H1 (cell line): Measurements from ENCODE around the gene SRD5A3. TPM values are rescaled to one million over a fixed set of nuclear protein-coding genes. Genes with fewer than 3 reads are reported as not detected.

Experiments used
- ATF2 ChIP-seq: IDR thresholded peaks from 2 replicates; pipeline ENCODE4 v1.6.1; 2012; ENCODE audit warnings: low read length, inconsistent platforms
- BACH1 ChIP-seq: IDR thresholded peaks from 2 replicates; pipeline ENCODE4 v1.6.1; 2012; ENCODE audit warnings: low read length, improper control_type of control experiment
- BCL11A ChIP-seq, 2 experiments: IDR thresholded peaks; one replicate each; pipeline ENCODE4 v1.6.1; 2011; ENCODE audit warnings: low read depth in 2 of 2, low read length in 2 of 2, mild to moderate bottlenecking in 2 of 2
- CREB1 ChIP-seq: IDR thresholded peaks from 2 replicates; pipeline ENCODE4 v1.6.1; 2012; ENCODE audit warnings: inconsistent platforms
- GTF2F1 ChIP-seq: IDR thresholded peaks from 2 replicates; pipeline ENCODE4 v1.6.1; 2012; ENCODE audit warnings: low read depth, low read length, improper control_type of control experiment, borderline replicate concordance
- KDM5A ChIP-seq: fragments of 200-600 bp; IDR thresholded peaks from 2 replicates; pipeline ENCODE4 v1.7.1; 2012; ENCODE audit warnings: mild to moderate bottlenecking, low read length, inconsistent platforms, mixed read lengths
- MAFK ChIP-seq: IDR thresholded peaks from 2 replicates; pipeline ENCODE4 v1.6.1; 2012; ENCODE audit warnings: low read depth, mild to moderate bottlenecking, improper control_type of control experiment, low read length
- SIRT6 ChIP-seq: IDR thresholded peaks from one replicate; pipeline ENCODE4 v1.7.1; 2012; ENCODE audit warnings: low read length, inconsistent platforms
- SRF ChIP-seq: IDR thresholded peaks from 2 replicates; pipeline ENCODE4 v1.6.1; 2011; ENCODE audit warnings: mild to moderate bottlenecking, low read depth, low read length, moderate library complexity
- TAF1 ChIP-seq: IDR thresholded peaks from 2 replicates; pipeline ENCODE4 v1.6.1; 2011; ENCODE audit warnings: mild to moderate bottlenecking, low read depth, low read length
- polyA plus RNA-seq, 7 experiments: library from polyadenylated mRNA; depleted of rRNA in 3 of 7; stranded (reverse) in 5 of 7; unstranded in 2 of 7; fragments of >200 nt in 5 of 7; fragments of 200-250 nt in 2 of 7; gene quantifications; 1 replicate in 5 of 7; 2 replicates in 1 of 7; 4 replicates in 1 of 7; pipeline versions ENCODE4 v1.2.1 to v1.2.3, GENCODE V29; 2011 to 2013; ENCODE audit warnings: missing spikeins in 2 of 7, mixed read lengths in 2 of 7
- total RNA-seq: library from RNA; stranded (reverse); fragmentation: NEBNext Ultra II Directional; extraction: Animal tissue kit (Norgen Biotek cat#: 25700); gene quantifications from 2 replicates; pipeline ENCODE4 v1.2.1, GENCODE V29; 2021

The SRD5A3 gene
- total and polyA plus RNA-seq, 2 of the 8 experiments (the other 6 are each of a cell fraction or from before 2014, with no cell fraction given) = 19.6 to 34.6 TPM

- TF ChIP-seq KDM5A = no peak
- TF ChIP-seq GTF2F1 = no peak
- TF ChIP-seq MAFK = no peak
- TF ChIP-seq BACH1 = no peak
- TF ChIP-seq BCL11A (IDR thresholded peaks at IDR 0.05; ENCODE audit: low read depth in 2 of 2, low read length in 2 of 2) = no peak
- peak; percentile 54; the same call in 1 of the 2 replicates for TF ChIP-seq TAF1
- TF ChIP-seq SRF = no peak
- TF ChIP-seq ATF2 = no peak
- TF ChIP-seq SIRT6 = no peak
- peak; percentile 73 for TF ChIP-seq CREB1
Measured at GRCh38 chr4:55386073-55386472, 40.0 kb downstream of the SRD5A3 start (continued).
